Stimulated activated CD8-positive, alpha-beta memory T cell treated with anti-CD3 and anti-CD28 coated beads, Interleukin-15, amount 100 ng/mL, for 1 hour (primary cell): ENCODE results near the gene C1QC.

Source experiments
- DNase-seq: peaks from one replicate; pipeline ENCODE4 v3.0.0-alpha.2; 2020; ENCODE audit warnings: low read depth

The C1QC gene

DNA sequence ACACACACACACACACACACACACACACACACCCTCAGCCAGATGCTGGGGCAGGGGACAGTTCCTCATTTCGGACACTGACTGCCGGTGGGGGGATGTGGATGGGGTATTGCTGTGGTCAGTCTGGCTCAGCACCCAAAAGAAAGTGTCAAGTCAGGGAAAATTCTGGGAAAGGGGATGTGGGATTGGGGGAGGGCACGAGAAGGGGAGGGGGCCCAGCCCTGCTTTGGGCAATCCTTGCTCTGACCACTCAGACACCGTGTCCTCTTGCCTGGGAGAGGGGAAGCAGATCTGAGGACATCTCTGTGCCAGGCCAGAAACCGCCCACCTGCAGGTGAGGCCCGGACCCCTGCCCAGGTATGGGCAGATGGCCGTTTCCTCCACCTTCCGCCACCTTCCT is at the start of gene C1QC:
TSS of gene C1QC (plus strand) at position 253 of the 400 bp plus-strand sequence. CDS start 391 bp downstream, outside the sequence.
- no peak for DNase-seq

DNA sequence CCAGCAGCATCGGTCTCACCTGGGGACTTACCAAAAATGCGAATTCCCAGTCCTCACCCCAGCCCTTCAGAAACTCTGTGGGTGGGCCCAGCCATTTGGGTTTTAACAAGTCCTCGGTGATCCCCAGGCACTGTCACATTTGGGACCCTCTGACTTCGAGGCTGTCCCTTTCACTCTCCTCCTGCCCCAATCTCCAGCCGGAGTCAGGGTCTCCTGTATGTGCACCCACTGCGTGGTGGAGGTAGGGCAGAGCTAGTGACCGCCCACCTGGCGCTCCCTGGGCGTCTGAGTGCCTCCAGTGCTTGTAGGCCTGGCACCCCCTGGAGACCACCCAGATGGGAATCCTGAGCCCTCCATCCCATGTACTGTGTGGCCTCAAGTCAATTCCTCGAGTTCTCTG is 49.0 kb upstream of the C1QC start:
- DNase-seq = no peak

DNA sequence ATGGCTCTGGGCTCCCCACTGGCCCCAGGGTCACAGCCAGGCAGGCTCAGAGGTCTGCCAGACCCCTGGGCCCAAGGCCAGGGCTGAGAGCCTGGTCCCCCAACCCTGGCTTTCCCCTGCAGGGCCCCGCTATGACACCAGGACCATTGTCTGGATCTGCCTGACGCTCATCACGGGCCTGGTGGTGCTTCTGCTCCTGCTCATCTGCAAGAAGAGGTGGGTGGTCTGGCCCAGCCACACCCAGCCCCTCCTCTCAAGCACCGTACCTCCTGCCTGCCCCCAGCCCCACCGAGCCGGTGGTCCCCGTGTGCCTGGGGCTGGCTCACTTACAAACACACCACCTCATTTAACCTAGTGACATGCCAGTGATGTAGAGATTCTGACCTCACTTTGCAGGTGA is 48.3 kb upstream of the C1QC start:
- DNase-seq = no peak

DNA sequence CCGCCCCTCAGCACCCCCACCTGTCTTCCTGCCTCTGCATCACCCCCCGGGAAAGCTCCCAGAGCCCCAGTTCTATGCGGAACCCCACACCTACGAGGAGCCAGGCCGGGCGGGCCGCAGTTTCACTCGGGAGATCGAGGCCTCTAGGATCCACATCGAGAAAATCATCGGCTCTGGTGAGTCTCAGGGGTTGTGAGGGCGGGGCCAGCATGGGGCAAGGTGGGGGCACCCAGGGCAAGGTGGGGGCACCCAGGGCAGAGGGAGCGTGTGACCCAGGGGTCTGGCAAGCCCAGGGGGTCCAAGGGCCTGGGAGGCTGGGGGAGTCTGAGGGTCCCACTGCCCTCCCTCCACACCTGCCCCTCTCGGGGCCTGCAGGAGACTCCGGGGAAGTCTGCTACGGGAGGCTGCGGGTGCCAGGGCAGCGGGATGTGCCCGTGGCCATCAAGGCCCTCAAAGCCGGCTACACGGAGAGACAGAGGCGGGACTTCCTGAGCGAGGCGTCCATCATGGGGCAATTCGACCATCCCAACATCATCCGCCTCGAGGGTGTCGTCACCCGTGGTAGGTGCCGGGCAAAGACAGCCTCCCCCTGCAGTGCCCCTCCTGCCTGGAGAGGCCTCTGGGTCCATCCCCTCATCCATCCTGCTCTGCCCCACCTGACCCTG is 46.0 kb upstream of the C1QC start:
- no peak for DNase-seq

DNA sequence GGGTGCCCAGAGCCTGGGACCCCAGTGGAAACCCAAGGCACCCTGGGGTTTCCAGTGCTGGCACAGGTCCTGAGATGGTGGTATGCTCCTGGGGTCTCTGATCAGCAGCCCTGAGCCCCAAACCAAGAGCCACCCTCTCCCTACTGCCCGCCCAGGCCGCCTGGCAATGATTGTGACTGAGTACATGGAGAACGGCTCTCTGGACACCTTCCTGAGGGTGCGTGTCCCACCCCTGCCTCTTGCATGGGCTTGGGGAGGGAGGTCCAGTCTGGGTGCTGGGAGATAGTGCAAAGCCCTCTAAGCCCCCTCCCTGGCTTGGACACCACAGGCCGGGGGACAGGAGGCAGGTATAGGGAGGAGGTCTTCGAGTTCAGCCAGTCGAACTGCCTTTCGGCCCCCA is 45.4 kb upstream of the C1QC start:
- no peak for DNase-seq

DNA sequence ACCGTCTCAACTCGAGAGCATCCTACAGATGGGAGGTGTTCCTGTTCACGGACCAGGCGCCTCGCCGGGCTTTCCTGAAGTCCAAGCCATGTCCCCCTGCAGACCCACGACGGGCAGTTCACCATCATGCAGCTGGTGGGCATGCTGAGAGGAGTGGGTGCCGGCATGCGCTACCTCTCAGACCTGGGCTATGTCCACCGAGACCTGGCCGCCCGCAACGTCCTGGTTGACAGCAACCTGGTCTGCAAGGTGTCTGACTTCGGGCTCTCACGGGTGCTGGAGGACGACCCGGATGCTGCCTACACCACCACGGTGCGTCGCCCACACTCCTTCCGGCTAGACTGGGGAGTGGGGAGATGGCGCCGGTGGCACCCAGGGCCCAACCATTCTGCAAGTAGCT is 44.7 kb upstream of the C1QC start:
- no peak for DNase-seq

DNA sequence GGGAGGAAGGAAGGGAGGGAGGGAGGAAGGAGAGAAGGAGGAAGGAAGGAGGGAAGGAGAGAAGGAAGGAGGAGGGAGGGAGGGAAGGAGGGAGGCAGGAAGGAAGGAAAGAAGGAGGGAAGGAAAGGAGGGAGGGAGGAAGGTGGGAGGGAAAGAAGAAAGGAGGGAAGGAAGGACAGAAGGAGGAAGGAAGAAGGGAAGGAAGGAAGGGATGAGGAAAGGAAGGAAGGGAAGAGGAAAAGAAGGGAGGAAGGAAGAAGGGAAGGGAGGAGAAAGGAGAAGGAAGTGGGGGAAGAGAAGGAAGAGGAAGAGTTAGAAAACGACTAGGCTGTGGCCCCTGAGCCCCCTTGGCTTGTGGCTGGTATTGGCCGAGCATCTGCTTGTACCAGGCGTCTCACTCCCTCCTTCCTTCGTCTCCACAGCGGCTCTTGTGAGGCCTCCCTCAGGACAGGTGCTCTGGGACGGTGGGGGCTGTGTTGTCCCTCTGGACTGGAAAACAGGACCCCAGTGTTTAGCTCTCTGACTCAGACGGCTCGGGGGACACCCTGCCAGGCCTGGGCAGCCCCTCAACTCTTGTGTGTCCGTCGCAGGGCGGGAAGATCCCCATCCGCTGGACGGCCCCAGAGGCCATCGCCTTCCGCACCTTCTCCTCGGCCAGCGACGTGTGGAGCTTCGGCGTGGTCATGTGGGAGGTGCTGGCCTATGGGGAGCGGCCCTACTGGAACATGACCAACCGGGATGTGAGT is 43.2 kb upstream of the C1QC start:
- no peak for DNase-seq

DNA sequence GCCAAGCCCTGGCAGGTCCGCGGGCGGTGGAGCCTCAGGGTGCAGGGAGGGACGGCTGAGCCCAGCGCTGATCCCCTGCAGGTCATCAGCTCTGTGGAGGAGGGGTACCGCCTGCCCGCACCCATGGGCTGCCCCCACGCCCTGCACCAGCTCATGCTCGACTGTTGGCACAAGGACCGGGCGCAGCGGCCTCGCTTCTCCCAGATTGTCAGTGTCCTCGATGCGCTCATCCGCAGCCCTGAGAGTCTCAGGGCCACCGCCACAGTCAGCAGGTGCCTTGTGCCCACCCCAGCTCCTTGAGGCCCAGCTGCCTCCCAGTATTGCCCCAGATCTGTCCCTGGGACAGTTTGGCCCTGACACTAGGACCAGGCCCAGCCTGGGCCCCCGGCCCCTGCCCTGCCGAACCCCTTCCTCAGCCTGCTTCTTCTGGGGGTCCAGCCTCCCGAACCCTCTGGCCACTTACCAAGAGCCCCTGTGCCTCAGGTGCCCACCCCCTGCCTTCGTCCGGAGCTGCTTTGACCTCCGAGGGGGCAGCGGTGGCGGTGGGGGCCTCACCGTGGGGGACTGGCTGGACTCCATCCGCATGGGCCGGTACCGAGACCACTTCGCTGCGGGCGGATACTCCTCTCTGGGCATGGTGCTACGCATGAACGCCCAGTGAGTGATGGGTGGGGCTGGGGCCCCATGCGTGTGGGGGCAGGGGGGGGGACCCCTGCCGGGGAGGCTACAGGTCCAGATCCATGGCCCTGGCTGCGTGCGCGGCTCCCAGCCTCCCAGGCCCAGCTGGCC is 42.4 kb upstream of the C1QC start:
- DNase-seq = no peak

DNA sequence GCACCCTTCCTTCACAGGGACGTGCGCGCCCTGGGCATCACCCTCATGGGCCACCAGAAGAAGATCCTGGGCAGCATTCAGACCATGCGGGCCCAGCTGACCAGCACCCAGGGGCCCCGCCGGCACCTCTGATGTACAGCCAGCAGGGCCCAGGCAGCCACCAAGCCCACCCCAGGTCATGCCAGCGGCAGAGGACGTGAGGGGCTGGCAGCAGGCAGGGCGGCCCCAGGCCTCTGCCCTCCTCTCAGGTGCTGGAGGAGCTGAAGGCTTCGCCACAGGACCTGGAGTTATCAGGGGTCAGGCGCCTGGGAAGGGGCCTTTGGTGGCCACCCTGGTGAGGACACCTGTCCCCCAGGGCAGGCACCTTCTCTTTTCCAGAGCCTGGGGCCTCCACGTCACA is 41.8 kb upstream of the C1QC start:
- no peak for DNase-seq

DNA sequence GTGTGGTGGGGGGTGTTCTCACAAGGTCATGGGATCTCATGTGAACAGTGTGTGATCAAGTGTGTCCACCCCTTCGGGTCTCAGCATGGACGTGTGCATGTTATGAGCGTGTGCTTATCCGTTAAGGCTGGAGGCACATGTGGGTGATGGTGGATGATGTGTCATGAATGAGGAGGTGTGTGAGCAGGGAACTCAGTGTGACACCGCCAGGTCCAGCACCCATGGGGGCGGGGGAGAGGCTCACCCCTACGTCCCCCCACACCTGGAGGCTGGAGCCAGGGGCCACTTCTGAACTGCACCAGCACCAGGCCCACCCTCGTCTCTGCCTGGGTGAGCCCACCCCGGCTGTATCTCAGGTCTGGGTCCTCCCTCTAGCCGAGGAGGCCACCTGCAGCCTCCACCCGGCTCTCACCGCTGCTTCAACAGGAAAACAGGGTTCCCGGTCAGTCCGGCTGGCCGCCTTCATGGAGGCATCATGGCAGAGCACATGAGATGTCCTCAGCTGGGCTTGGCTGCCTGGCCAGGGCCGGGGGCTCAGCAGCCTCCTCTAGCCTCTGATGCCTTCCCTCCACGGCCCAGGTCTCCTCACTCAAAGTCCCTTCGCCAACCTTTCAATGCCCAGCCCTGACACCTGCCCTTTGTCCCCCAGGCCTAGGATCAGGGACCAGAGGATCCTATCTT is 41.2 kb upstream of the C1QC start:
- no peak for DNase-seq

DNA sequence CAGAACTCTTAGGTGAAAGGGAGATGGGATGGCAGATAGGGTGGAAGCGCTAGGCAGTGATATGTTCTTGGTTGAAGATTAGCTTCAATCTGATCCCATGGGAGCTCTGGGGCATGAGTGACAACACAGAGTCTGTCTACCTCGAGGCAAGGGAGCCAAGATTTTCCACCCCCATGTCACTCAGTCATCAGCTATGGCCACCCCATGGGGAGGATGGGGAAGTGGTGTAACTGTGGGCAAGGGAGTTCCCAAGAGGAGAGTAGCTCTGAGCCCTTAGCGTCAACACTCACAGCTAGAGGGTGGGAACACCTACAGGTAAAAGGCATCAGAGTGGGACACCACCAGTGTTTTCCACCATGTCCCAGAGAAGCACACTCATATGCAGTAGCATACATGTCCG is 37.3 kb upstream of the C1QC start:
- no peak for DNase-seq

DNA sequence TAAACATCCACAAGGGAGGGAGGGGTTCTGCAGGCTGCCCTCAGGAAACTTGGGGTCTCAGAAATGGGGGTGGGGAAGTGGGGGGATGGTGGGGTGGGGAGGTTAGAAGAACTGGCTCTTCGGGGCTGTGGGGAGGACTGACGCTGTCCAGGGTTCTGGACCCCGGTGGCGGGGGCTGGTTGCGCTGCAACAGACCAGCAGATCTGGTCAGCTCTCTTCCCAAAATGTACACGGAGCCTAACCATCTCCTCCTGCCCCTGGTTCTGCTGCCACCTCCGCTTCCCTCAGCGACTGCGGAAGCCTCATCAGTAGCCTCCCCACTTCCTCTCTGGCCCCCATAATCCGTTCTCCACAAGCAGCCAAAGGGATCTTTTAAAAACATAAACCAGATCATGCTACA is 36.3 kb upstream of the C1QC start:
- no peak for DNase-seq

DNA sequence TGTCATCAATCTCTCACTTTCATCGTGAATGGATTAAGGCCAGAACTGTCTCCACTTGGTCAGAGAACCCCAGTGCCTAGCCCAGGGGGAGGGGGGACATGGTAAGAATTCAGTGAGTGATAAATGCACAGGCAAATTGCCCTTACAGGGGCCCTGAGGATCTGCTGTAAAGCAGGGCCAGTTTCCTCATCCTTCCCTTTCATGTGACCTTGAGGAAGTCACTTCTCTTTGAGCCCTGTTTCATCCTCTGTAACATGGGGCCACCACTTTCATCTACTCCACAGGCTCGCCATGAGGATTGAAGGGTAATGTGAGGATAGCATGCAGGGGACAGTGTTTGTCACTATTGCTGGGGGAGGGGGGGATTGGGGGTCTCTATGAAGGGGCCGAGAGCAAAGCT is 35.1 kb upstream of the C1QC start:
- DNase-seq = no peak

DNA sequence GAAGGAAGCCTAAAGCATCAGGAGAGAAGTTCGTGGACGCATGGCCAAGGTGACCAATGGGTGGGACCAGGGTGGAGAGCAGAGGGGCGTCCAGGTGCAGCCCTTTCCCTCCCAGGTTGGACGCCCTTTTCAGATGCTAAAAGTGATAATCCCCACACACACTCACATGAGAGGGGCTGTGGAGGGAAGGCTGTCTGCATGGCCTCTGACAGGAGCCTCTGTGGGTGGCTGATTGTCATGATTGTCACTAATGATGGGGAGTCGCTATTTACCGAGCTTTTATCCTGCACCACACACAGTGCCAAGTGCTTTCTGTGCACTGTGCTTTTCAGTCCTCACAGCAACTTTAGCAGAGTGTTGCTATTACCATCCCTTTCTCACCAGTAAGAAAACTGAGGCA is 34.1 kb upstream of the C1QC start:
- no peak for DNase-seq

DNA sequence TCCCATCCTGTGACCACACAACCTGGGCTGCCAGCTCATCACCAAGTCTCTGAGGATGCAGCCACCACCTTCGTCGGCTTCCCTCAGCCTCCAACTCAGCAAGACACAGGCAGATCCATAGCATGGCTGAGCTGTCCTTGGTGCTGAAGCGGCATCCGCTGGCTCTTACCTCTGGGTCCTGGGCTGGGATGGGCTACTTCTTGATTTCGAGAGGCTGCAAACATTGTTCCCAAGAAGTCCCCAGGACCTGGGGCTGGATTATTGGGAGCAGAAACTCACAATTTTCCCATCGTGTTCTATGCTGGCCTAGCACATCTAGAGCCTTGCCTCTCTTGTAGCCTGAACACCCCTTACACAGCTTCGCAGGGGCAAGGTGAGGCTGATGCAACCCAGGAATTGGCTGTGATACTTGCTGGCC is 31.9 kb upstream of the C1QC start:
- DNase-seq = no peak

DNA sequence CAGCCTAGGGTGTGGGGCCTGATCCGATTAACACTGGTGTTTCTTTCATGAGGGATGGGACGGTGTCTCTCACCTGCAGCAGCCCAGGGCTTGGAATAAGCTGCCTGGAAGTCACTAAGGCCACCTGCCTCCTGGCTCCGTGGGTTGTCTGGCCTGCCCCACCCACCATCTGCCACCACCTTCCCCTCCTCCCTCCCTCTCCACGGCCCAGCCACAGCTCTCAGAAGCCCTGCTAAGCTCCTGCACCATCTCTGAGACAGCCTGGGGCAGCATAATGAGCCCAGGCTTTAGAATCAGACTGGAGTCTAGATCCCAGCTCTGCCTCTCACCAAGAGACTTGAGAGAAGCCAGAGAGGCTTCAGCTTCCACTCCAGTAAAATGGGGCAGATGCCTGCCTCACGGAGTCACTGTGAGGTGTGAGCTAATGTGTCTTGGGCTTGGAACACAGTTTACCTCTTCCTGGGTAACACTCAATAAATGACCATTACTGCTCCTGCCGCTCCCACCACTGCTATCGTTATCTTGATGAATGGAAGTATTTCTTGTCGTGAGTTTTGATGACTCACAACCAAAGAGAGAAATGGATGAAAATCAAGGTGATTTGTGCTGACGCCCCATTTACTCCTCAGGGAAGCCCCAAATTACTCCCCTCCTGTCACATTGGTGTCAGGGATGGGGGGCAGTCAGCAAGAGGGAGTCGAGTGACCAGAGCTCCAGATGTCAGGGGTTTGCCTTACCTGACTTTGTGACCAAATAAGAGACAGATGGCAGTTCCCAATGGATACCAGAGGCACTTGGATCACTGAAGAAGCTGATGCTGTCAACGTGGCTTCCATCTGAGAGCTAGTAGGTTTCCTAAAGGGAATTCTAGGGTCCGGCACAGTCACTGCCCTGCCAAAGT is 30.5 kb upstream of the C1QC start:
- no peak for DNase-seq

DNA sequence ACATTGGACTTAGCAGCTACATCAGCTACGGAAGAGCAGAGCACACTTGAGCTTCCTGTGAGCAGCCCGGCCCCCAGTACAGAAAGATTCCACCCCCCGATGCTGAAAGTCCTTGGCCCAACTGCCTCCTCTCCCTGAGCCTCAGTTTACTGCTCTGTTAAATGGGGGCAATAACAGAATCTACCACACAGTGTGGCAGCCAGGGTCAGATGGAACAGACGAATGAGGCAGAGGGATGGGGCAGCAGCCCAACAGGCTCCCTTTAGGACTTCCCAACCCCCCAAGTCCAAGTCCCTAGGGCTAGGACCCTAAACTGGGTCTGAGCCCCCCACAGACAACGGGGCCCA is 29.9 kb upstream of the C1QC start:
- no peak for DNase-seq

DNA sequence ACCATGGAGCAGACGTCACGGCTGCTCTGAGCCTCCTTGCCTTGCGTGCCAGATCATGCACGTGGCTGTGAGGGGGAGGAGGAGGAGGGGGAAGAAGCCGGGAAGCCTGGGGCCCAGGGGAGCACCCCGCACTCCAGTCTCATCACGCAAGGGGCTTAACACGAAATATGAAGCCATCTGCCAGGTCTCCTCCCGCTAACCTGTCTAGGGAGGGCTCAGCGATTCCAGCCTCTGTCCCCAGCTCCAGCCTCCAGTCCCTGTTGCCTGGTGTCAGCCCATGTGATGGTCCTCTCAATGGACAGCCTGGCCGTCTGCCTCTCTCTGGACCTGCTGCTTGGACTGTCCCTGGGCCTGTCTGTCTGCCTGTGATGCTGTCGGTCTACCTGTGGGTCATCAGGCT is 29.5 kb upstream of the C1QC start:
- no peak for DNase-seq

DNA sequence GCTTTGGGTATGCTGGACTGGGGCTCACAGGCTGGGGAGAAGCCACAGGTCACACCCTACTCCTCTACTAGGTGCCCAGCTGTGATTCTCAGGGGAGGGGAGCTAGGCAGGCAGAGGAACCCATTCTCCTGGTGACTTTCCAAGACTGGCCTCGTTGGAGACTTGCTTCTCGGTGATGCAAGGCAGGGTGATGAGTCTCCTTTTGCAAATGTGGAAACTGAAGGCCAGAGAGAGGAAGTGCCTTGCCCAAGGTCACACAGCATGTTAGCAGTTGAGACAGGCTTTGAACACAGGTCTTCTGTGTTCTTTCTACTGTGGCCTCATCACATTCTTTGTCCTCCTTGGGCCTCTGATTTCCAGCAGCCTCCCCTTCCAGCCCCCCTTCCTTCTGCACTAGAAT is 27.5 kb upstream of the C1QC start:
- DNase-seq = no peak

DNA sequence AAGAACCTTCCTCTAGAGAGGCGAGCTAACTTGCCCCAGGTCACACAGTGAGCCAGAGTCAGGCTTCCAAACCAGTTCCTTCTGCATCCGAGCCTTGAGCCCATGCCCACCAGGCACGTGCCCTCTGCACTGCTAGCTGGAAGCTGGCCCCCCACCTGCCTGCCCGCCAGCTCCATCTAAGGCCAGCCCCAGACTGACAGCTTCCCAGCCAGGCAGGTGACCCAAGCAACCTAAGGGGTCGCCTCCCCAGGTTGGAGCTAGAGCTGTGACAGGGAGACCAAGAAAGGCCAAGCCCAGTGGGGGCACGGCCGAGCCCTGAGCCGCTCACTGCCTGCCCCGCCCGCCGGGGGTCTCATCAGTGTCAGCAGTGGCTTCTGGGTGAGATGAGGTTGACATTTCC is 26.9 kb upstream of the C1QC start:
- DNase-seq = no peak

DNA sequence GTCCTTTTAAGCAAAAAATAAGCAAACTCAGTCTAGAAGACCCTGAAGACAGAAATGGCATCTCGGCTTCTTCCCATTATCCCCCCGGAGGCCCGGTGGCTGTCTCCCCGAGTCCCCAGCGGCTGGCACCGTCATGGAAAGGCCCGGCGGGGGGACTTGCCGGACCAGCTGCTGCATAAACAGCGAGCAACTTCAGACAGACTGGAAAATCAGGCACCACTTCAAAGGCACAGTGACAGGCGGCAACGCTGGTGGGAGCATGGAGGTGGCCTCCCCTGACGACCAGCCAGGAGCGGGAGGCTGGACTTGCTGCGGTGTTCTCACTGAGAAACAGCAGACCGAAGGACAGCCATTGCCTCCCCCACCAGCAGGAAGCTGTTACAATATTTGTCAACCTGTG is 25.4 kb upstream of the C1QC start:
- DNase-seq = no peak

DNA sequence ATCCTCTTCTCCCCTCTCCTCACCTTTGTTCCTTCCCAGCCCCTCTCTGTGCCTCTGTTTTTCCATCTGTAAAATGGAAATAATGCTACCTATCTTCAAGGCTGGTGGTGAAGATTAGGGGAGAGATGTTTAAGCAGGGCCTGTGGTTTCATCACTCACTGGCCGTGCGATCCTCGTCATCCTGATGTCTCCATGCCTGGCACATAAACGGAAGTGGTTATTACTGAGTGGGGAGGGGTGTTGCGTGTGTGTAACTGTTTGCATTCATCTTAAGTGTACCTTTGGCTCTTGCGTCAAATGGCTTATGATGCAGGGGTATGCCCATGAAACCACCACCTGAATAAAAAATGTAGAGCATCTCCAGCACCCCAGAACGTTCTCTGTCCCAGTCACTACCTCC is 24.2 kb upstream of the C1QC start:
- no peak for DNase-seq
